CD4-positive, alpha-beta T cell treated with Interleukin-2 at 100 ng/mL for 4 hours (primary cell): ENCODE results near the gene GRID2.
"Not testable (repeated sequence)": the region's sequence is repeated elsewhere in the genome, so short reads cannot be mapped to it uniquely, and the experiment has no call there.

Source experiments
- DNase-seq: peaks from one replicate; pipeline ENCODE4 v3.0.0-alpha.2; 2020; ENCODE audit warnings: low spot score

Gene GRID2

GRCh38 chr4:92444143-92444843 lies 140.5 kb downstream of the GRID2 start:
- not testable (repeated sequence) for DNase-seq

GRCh38 chr4:92445127-92445526 lies 141.4 kb downstream of the GRID2 start:
- DNase-seq = no peak

DNA sequence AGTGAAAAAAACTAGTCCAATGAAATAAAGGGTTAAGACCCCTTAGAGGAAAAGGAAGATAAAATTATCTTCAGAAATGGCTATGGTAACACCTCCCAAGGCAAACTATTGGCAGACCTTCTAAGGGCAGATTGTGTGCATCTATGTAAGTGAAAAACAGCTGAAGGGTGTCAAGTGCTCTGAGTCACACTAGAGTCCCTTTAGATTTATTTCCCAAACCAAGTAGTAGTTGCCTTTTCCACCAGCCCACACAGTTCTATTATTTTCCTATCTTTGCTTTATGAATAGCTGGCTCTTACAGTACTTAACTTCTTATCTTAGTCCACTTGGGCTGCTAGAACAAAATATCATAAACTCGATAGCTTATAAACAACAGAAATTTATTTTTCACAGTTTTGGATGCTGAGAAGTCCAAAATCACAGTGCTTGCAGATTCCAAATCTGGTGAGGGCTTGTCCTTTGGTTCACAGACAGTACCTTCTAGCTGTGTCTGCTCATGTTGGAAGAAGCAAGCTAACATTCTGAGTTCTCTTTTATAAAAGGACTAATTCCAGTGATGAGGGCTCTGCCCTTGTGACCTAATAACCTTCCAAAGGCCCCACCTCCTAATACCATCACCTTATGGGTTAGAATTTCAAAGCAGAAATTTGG lies 143.6 kb downstream of the GRID2 start:
- no peak for DNase-seq

DNA sequence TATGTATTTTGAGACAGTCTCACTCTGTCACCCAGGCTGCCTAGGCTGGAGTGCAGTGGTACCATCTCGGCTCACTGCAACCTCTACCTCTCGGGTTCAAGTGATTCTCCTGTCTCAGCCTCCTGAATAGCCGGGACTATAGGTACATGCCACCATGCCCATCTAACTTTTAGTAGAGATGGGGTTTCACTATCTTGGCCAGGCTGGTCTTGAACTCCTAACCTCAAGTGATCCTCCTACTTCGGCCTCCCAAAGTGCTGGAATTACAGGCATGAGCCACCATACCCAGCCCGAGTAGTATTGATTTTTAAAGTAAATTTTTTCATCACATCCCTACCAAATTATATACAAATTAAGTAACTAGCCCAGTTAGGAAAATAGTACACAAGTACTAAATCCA lies 144.4 kb downstream of the GRID2 start:
- not testable (repeated sequence) for DNase-seq

- DNase-seq = no peak
These were observed 146.9 kb downstream of the GRID2 start for GRCh38 chr4:92450694-92451093.

GRCh38 chr4:92451782-92452181 lies 148.0 kb downstream of the GRID2 start:
- no peak for DNase-seq

DNA sequence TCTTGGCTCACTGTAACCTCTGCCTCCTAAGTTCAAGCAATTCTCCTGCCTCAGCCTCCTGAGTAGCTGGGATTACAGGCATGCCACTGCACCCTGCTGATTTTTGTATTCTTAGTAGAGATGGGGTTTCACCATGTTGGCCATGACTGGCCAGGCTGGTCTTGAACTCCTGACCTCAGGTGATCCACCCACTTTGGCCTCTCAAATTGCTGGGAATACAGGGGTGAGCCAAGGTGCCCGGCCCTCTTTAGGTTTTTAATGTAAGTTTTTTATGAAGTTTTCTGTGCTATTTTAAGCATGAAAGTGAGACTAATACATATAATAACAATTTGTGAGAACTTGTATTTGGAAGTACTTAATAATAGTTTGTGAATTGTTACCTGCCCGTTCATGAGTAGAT lies 148.6 kb downstream of the GRID2 start:
- not testable (repeated sequence) for DNase-seq

DNA sequence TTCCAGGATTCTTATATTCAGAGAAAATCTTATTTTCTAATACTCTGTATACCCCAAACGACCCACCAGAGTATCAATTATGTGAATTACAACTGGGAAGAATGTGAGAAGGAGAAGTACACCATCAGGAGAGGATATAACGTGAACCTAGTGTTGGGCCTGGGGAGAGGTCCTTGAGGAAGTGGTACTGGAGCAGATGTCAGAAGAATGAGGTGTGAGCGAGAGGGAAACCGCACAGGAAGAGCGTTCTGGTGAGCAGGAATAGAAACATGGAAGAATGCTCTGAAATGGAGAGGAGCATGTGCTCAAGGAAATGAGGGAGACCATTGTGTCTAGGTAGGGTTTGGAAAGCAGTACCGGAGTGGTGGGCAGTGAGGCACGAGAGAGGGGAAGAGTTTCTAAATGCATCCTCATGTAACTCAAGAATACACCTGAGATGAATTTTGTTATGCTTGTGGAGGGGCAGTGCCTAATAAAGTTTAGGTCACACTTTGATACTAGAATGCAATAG lies 151.6 kb downstream of the GRID2 start:
- DNase-seq = no peak

GRCh38 chr4:92455951-92456350 lies 152.2 kb downstream of the GRID2 start:
- DNase-seq = no peak

DNA sequence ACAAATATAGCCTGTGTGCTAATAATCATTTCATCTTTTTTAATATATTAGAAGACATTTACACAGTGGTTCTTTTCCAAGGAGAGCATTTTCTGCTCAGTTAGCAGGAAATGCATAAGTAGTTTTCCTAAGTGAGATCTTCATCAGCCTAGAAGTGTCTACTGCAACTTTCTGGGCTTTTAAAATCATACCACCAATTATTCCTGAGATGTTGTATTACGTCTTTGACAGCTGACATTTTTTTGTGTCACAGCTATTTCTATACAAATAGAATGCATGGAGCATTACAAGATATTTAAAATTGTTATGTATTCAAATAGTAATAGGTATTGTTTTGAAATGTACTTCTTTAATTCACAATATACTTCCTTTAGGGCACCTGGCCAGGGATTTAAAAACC lies 158.0 kb downstream of the GRID2 start:
- no peak for DNase-seq

GRCh38 chr4:92477298-92477697 lies 173.5 kb downstream of the GRID2 start:
- DNase-seq = no peak

DNA sequence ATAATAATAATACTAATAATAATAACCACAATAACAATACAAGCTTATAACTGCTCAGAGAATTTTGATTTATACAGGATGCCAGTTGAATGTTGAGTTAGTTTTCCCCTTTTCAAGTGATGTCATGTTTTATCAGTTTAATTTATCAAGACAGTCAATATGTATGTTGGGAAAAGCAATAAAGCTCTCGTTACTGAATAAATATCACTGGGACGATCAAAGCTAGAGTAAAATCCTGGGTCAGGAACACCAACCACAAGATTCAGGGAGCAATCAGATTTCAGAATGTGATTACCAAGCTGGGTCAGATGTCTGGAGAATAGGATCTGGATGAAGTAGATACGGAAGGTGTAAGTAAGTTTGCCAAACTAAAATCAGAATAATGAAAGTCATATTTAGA lies 179.6 kb downstream of the GRID2 start:
- no peak for DNase-seq

GRCh38 chr4:92488496-92488895 lies 184.7 kb downstream of the GRID2 start:
- DNase-seq = no peak

DNA sequence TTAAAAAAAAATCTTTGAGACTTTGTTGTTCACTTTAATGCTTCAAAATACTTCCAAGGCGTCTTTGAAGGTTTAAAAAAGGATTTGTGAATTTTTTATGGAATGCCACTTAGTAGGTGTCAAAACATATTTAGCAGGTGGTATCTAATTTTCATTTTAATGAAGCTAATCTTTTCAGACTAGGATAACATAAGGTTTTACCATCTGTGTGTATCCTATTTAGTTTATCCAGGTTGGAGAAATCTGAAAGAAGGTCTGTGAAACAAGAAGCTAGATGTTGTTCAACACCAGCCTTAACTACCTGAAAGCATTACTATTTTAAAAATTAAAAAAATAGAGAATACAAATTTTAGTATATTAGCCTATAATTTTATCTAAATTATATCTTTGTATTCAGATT lies 193.4 kb downstream of the GRID2 start:
- no peak for DNase-seq

DNA sequence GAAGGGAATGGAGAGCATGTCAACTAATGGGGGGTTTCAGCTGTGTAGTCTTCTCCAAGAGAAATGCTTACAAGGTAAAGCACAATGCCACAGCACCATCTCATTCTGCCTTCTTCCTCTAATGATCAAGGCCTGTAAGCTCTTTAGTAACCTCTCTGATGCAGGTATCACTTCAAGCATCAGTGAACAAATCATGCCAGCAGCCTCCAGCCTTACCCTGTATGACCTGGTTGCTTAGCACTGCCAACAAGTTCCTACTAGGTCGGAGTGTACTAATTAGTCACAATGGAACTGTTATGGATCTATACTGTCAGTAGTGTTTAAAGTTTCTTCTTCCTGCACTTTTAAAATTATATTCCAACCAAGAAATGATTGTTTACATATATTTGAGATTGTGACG lies 197.7 kb downstream of the GRID2 start:
- DNase-seq = no peak

DNA sequence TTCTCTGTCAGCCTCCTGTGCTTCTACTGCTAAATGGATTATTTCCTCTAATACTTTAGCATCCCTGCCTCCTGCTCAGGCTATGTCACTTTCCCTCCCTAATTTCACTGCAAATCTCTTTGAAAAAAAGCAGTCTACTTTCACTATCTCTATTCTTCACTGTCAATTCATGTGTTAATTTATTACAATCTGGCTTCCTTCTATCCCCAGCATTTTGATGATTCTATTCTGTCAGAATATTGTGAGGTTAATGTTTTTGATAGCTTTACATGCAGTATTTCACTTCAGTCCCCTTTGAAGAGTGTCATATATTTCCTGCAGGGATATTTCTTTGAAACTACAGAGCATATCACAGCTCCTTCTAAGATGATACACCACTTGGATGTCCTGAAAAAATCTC lies 203.2 kb downstream of the GRID2 start:
- DNase-seq = no peak

- DNase-seq = no peak
These were observed 210.9 kb downstream of the GRID2 start for GRCh38 chr4:92514627-92515026.

GRCh38 chr4:92516450-92516849 lies 212.7 kb downstream of the GRID2 start:
- DNase-seq = no peak

- DNase-seq = no peak
These were observed 216.0 kb downstream of the GRID2 start for GRCh38 chr4:92519727-92520126.

DNA sequence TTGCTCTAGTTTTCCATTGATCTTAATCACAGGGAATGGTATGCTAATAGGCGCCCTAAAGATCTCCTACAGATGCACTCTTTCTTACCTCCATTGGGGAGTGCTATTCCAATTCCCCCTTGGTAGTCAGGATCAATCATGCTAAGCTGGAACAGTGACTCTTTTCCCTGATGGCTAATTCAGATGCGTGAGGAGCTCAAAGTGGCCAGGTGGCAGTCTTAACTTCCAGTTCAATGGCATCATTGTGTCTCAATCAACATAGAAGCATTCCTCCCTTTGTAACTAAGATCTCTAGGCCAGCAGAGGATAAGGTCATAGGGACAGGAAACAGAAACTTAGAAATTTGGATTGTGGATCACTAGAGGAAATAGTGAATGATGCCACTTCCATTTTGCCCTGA lies 216.8 kb downstream of the GRID2 start:
- DNase-seq = no peak

DNA sequence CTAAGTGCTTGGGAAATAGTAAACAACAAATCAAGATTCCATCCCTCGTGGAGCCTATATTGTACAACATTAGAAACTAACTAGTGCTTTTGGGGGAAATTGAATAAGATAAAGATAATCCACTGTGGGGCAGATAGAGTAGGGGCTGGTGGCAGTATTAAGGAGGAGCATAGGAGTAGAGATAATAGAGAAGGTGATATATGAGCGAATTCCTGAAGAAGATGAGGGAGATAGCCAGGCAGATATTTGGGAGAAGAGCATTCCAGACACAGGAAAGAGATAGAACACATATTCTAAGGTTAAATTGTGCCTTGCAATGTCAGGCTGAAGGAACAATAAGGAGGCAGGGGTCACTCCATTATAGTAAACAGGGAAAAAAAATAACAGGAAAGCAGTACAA lies 218.2 kb downstream of the GRID2 start:
- DNase-seq = no peak

- no peak for DNase-seq
These were observed 218.6 kb downstream of the GRID2 start for GRCh38 chr4:92522356-92522755.

DNA sequence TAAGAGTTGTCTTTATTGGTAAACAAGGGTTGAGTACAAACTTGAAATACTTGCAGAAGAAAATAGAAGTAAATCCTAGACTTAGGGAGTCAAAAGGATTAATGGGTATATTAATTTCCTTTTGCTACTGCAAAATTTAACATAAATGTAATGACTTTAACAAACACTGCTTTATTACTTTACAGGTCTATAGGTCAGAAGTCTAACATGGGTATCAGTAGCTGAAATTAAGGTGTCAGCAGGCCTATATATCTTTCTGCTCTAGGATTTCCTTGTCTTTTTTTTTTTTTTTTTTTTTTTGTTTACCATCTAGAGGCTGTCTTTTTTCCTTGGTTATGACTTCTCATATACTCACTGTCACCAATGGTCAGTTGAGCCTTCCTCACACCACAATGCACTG lies 220.4 kb downstream of the GRID2 start:
- no peak for DNase-seq

DNA sequence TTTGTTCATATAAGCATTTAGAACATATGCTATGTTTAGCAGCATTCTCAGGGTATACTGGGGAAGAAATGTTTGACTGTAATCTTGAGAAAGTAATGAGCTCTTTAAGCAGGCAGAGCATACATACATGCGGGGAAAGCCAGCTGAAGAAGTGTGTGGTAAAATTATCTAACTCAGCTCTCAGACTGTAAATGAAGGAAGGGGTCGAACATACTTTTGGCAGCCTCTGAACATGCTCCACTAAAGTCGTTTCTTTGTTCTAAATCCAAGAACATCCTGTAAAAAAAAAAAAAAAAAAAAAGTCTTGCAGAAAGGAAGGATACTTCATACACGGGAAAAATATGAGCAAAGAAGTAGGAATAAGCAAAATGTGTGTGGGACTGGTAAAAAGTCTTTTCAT lies 224.8 kb downstream of the GRID2 start:
- DNase-seq = no peak
